Spleen (tissue), 7 donors: ENCODE measurements around the gene EIF2AK3.

Experiments
- CTCF ChIP-seq, 11 experiments: fragments of 200-600 bp in 7 of 11; fragments of 450-650 bp in 4 of 11; sonication (generic) in 4 of 11; IDR thresholded peaks in 8 of 11; conservative IDR thresholded peaks in 3 of 11; 1 replicate in 7 of 11; 2 replicates in 4 of 11; pipeline versions ENCODE4 v1.4.0 to v1.8.0; 2016 to 2021; ENCODE audit warnings: antibody characterized with exemption in 11 of 11, inconsistent platforms in 4 of 11, mild to moderate bottlenecking in 1 of 11
- POLR2A ChIP-seq, 3 donors: fragments of 450-650 bp; IDR thresholded peaks; one replicate each; pipeline ENCODE4 v1.5.1; 2017; ENCODE audit warnings: antibody characterized with exemption in 3 of 3, mild to moderate bottlenecking in 1 of 3
- POLR2AphosphoS5 ChIP-seq, 3 donors: sonication (generic); formaldehyde crosslinking; IDR thresholded peaks; one replicate each; pipeline ENCODE4 v1.5.1; 2017; ENCODE audit warnings: antibody characterized with exemption in 3 of 3
- donor health status: DM: no; HTN: no; CAD: no; lungs with moderate emphysema.
- donor health status: DM: no; HTN: no; CAD: no.
- donor health status: DM: no; HTN: no; CAD: no.

- no peak for TF ChIP-seq CTCF (IDR thresholded peaks at IDR 0.05 in 8 of 11, conservative IDR thresholded peaks at IDR 0.05 in 3 of 11)
- no peak for TF ChIP-seq POLR2A (IDR thresholded peaks at IDR 0.05)
- no peak for TF ChIP-seq POLR2AphosphoS5 (IDR thresholded peaks at IDR 0.05)
Measured at GRCh38 chr2:88615822-88616221, 11.4 kb downstream of the EIF2AK3 start.
